Measurements from ENCODE around the gene ZDHHC14. TPM values are rescaled to one million over a fixed set of nuclear protein-coding genes. Genes with fewer than 3 reads are reported as not detected.
A peak's percentile ranks its signal among the peaks of the same experiment; 100 is the strongest.

The ZDHHC14 gene
- total RNA-seq, 3 donors from 2014 or later = 9.1 to 10.5 (median 10.0) TPM

DNA sequence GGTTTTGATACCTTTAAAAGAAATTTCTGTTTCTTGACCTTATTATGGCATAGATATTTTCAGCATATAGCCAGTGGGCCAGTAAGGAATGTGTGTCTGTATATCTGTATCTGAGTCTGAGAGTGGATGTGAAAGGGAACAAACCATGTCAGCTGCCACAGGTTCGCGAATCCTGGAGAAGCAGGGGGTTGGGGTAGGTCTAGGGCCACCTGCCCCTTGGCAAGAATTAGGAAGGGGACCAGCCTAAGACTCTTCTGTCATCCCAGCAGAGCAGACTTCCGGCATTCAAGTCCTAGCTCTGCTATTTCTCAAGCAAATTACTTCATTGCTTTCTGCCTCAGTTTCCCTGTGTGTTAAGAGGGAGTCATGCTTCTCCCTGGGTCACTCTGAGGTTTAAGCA lies 261.7 kb downstream of the ZDHHC14 start:
- DNase-seq = no peak
- H3K36me3 ChIP-seq (ENCODE audit: low read depth) = no peaks in the 10 kb centered on the region
- no peak for ATAC-seq
- H3K4me3 ChIP-seq = no peak overlapping the region
- TF ChIP-seq, protein P1, sequence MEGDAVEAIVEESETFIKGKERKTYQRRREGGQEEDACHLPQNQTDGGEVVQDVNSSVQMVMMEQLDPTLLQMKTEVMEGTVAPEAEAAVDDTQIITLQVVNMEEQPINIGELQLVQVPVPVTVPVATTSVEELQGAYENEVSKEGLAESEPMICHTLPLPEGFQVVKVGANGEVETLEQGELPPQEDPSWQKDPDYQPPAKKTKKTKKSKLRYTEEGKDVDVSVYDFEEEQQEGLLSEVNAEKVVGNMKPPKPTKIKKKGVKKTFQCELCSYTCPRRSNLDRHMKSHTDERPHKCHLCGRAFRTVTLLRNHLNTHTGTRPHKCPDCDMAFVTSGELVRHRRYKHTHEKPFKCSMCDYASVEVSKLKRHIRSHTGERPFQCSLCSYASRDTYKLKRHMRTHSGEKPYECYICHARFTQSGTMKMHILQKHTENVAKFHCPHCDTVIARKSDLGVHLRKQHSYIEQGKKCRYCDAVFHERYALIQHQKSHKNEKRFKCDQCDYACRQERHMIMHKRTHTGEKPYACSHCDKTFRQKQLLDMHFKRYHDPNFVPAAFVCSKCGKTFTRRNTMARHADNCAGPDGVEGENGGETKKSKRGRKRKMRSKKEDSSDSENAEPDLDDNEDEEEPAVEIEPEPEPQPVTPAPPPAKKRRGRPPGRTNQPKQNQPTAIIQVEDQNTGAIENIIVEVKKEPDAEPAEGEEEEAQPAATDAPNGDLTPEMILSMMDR (IDR thresholded peaks at IDR 0.05) = no peak
- H3K4me1 ChIP-seq (ENCODE audit: low read depth) = no peaks in the 10 kb centered on the region
- H3K9me3 ChIP-seq = no peaks in the 10 kb centered on the region
- intact Hi-C loops (cut with DNase I, micrococcal nuclease) = no loop called here

GRCh38 chr6:157644043-157644810 lies 263.2 kb downstream of the ZDHHC14 start:
- ATAC-seq = peak; percentile 43
- no peaks in the 10 kb centered on the region for H3K36me3 ChIP-seq (ENCODE audit: low read depth)

DNA sequence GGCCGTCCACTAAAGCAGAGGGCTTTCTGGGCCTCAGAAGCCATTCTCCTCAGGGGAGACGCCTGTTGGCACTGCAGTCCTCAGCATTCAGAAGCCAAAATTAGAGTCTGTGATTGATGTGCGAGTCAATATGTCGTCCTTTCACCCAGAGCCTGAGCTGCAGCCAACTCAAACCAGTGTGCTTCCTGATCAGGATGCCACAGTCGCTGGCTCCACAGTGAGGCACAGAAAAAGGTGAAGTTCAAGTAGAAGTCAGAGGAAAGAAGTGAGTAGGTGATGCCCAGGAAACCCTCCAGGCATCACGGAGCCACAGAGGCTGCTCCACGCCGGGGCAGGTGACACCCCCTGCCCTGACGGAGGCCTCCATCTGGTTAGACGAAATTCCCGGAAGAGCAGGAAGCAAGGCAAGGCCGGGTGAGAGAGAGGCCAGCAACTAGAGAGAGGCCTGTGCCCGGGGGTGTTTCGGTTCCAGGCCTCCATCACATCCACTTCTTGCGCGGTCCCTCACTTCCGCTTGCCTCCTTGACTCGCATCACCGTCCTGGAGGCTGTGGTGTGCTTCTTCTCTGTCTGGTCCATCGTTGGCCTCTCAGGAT lies 264.3 kb downstream of the ZDHHC14 start:
- DNase-seq (no peak), ATAC-seq (no peak)
- no peaks in the 10 kb centered on the region for H3K9me3 ChIP-seq
- TF ChIP-seq, protein P1 (IDR thresholded peaks at IDR 0.05) = no peak
- intact Hi-C loops (cut with DNase I, micrococcal nuclease) = no loop called here
- no peaks in the 10 kb centered on the region for H3K4me1 ChIP-seq (ENCODE audit: low read depth)
- no peak overlapping the region for H3K4me3 ChIP-seq
- H3K36me3 ChIP-seq (ENCODE audit: low read depth) = no peaks in the 10 kb centered on the region

More at GRCh38 chr6:157644043-157644810, 263.2 kb downstream of the ZDHHC14 start:
- Histone ChIP-seq H3K9me3 (no peaks in the 10 kb centered on the region), H3K4me1 (ENCODE audit: low read depth) (no peaks in the 10 kb centered on the region), H3K4me3 (no peak overlapping the region)
- no peak for DNase-seq
- intact Hi-C loops (cut with DNase I, micrococcal nuclease) = no loop called here
- TF ChIP-seq, protein P1 (IDR thresholded peaks at IDR 0.05) = no peak

GRCh38 chr6:157646012-157646411 lies 265.0 kb downstream of the ZDHHC14 start:
- intact Hi-C loops (cut with DNase I, micrococcal nuclease) = no loop called here
- ATAC-seq (no peak), DNase-seq (no peak)
- Histone ChIP-seq H3K4me3 (no peak overlapping the region), H3K4me1 (ENCODE audit: low read depth) (no peaks in the 10 kb centered on the region), H3K9me3 (no peaks in the 10 kb centered on the region), H3K36me3 (ENCODE audit: low read depth) (no peaks in the 10 kb centered on the region)
- TF ChIP-seq, protein P1 (IDR thresholded peaks at IDR 0.05) = no peak

DNA sequence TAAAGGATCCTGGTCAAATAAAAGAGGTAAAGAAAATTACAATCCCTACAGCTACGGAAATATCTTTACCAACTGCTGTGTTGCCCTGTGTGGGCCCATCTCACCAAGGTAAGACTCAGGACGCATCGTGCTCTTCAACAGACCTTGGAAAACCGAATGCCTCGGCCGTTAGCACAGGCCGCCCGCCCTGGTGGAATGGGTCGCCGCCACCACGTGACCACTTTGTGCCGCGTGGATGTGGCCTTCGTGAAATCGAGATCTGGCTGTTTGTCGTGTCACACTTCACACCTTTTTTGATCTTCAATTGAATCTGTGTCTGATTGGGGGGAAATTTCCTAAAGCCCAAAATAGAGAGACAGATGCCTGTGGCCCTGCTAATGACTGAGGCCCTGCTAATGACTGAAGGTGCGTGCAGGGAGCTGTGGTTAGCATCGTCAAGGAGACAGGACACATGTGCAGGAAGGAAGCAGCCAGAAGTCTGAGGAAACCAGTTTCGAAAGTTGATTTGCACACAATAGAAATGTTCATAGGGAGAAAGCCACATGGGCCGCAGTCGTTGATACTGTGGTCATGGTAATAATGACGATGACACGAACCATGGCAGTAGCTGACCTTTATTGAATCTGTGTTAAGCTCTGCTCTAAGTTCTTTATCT lies 266.4 kb downstream of the ZDHHC14 start:
- Histone ChIP-seq H3K9me3 (no peaks in the 10 kb centered on the region), H3K36me3 (ENCODE audit: low read depth) (no peaks in the 10 kb centered on the region), H3K4me3 (no peak overlapping the region), H3K4me1 (ENCODE audit: low read depth) (no peaks in the 10 kb centered on the region)
- ATAC-seq (no peak), DNase-seq (no peak)
- TF ChIP-seq, protein P1 (IDR thresholded peaks at IDR 0.05) = no peak
- intact Hi-C loops (cut with DNase I, micrococcal nuclease) = no loop called here
